OCI-LY7 (cell line): ENCODE data around the gene ODC1. TPM values are rescaled to one million over a fixed set of nuclear protein-coding genes. Genes with fewer than 3 reads are reported as not detected.

ENCODE experiments used
- BruUV-seq: library from RNA; stranded (reverse); fragments of 400-500 nt; replicated peaks from 2 replicates; lab custom pipeline; 2021; lab: Mats Ljungman, UMichigan
- CTCF ChIA-PET: fragments of 300-600 bp; sonication (Branson Sonifier 250); formaldehyde crosslinking; loops from one replicate; lab custom pipeline; 2022; ENCODE audit warnings: antibody characterized with exemption; ENCODE audit not compliant: unreplicated experiment; lab: Charles Lee
- POLR2A ChIA-PET: fragments of 300-600 bp; sonication (Branson Sonifier 250); formaldehyde crosslinking; loops from one replicate; lab custom pipeline; 2022; ENCODE audit warnings: antibody characterized with exemption; lab: Charles Lee
- DNase-seq: peaks from one replicate; pipeline ENCODE4 v3.0.0-alpha.2; 2015; ENCODE audit warnings: low spot score
- H2AFZ ChIP-seq: fragments of 200-600 bp; sonication (generic), shearing (Covaris generic); 2 replicates; pipeline ENCODE4 v1.6.1; 2014; ENCODE audit warnings: mild to moderate bottlenecking, antibody characterized with exemption, low read length, moderate library complexity
- H3K27ac ChIP-seq: fragments of 200-600 bp; sonication (generic); 2 replicates; pipeline ENCODE4 v1.5.1; 2014; ENCODE audit warnings: mixed run types, low read depth, mild to moderate bottlenecking, moderate library complexity, low read length, inconsistent platforms; ENCODE audit not compliant: poor library complexity, severe bottlenecking
- H3K36me3 ChIP-seq: fragments of 200-600 bp; sonication (generic); 2 replicates; pipeline ENCODE4 v1.6.1; 2014; ENCODE audit warnings: mild to moderate bottlenecking, antibody characterized with exemption, low read length, moderate library complexity, mixed read lengths; ENCODE audit not compliant: insufficient read depth
- H3K4me1 ChIP-seq: fragments of 200-600 bp; sonication (generic); 2 replicates; pipeline ENCODE4 v1.5.1; 2014; ENCODE audit warnings: mild to moderate bottlenecking, low read length; ENCODE audit not compliant: insufficient read depth, poor library complexity, severe bottlenecking
- H3K4me2 ChIP-seq: fragments of 200-600 bp; sonication (generic); 2 replicates; pipeline ENCODE4 v1.6.1; 2014; ENCODE audit warnings: mild to moderate bottlenecking, low read length
- H3K4me3 ChIP-seq: fragments of 200-600 bp; sonication (generic); 2 replicates; pipeline ENCODE4 v1.5.1; 2014; ENCODE audit warnings: mild to moderate bottlenecking, low read depth, low read length; ENCODE audit not compliant: poor library complexity, severe bottlenecking
- H3K79me2 ChIP-seq: fragments of 200-600 bp; sonication (generic); 2 replicates; pipeline ENCODE4 v1.6.1; 2016; ENCODE audit warnings: low read depth, mild to moderate bottlenecking, low read length, moderate library complexity, mixed read lengths; ENCODE audit not compliant: insufficient read depth
- H3K9me2 ChIP-seq: fragments of 200-600 bp; sonication (generic); 2 replicates; pipeline ENCODE4 v1.6.1; 2016; ENCODE audit warnings: mild to moderate bottlenecking, low read length, mixed read lengths; ENCODE audit not compliant: insufficient read depth
- H3K9me3 ChIP-seq: fragments of 200-600 bp; sonication (generic); 2 replicates; pipeline ENCODE4 v1.6.1; 2014; ENCODE audit warnings: mild to moderate bottlenecking, mixed run types, low read length, mixed read lengths
- H4K20me1 ChIP-seq: fragments of 200-600 bp; sonication (generic); 2 replicates; pipeline ENCODE4 v1.6.1; 2014; ENCODE audit warnings: mild to moderate bottlenecking, antibody characterized with exemption, low read length, moderate library complexity, mixed read lengths; ENCODE audit not compliant: insufficient read depth
- EZH2phosphoT487 ChIP-seq: fragments of 200-600 bp; sonication (generic); IDR thresholded peaks from 2 replicates; pipeline ENCODE4 v1.6.1; 2018; ENCODE audit warnings: low read depth, borderline replicate concordance, mild to moderate bottlenecking, mixed run types, antibody characterized with exemption, low read length, moderate library complexity, mixed read lengths
- intact Hi-C: fragments of 100-400 bp; cut with micrococcal nuclease; formaldehyde crosslinking; loops from one replicate; pipeline ENCODE4 v1.10.0; 2022; ENCODE audit not compliant: unreplicated experiment
- total RNA-seq, 2 experiments: library from RNA; depleted of rRNA in 1 of 2; stranded (reverse); fragments of >200 nt in 1 of 2; shearing (Covaris generic) in 1 of 2; gene quantifications; 2 replicates each; pipeline ENCODE4 v1.2.3, GENCODE V29; 2014 to 2022
- TF ChIP-seq, protein P1 (sequence below): fragments of 200-600 bp; sonication (generic); conservative IDR thresholded peaks from 2 replicates; pipeline ENCODE4 v1.5.1; 2014; ENCODE audit warnings: mild to moderate bottlenecking, antibody characterized with exemption, low read length, moderate library complexity, mixed read lengths

Gene ODC1
- total RNA-seq, 2 experiments from 2014 or later: 256 to 273 TPM

DNA sequence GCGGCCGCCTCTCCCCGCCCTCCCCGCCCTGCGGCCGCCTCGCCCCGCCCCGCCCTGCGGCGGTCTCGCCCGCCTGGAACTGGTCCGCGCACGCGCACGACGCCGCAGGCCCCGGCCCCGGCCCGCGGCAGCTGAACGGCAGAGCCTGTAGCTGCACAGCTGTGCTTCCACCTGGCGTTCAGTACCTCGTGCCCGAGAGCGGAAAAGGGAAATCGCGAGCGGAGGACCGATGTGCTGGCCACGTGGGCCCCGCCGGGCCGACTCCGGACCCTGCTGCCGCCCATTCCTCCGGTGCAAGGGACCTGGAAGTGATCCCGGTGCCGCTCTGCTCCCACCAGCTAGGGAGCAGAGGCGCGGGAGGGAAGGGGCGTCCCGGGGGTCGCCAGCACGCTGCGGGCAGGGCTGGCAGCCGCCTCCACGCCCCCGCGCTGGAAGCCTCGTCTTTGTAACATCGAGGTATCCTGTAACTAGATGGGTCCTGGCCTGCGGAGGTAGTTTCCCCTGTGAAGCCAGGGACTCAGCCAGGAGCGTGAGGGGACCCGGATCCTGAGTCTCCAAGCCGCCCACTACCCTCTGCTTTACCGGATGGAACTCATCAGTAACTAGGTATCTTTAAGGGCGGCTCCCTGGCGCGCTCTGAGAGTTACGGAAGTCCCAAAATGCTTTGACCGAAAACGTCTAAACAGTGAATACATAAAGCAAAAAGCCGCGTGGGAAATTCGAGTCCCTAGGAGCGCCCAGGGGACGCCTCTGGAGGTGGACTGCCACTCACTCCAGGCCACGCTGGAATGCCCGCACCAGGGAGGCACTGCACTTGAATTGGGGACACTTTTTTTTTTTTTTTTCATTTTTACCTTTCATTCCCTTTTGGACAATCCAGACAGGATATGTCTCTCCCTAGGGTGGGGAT, 704 bp upstream of the ODC1 start:
- Histone ChIP-seq H3K27ac (peak overlapping the region; percentile 85), H3K4me3 (peak overlapping the region; percentile 77), H2AFZ (peak overlapping the region; percentile 90; the same call in 1 of the 2 replicates), H3K36me3 (peaks cover 31% of the 10 kb centered on the region), H3K9me3 (no peaks in the 10 kb centered on the region), H3K4me2 (peak overlapping the region; percentile 98), H3K4me1 (peaks cover 26% of the 10 kb centered on the region), H3K79me2 (peaks cover 39% of the 10 kb centered on the region), H4K20me1 (peaks cover 32% of the 10 kb centered on the region), H3K9me2 (no peaks in the 10 kb centered on the region)
- intact Hi-C loops: loop anchor here (2.0 to 10.0 kb wide), 8 partner anchors 72 to 1303 kb away; partner anchors contain the start of genes GRHL1, KLF11, PDIA6 and TAF1B
- CTCF ChIA-PET: no interaction called here
- TF ChIP-seq, protein P1, sequence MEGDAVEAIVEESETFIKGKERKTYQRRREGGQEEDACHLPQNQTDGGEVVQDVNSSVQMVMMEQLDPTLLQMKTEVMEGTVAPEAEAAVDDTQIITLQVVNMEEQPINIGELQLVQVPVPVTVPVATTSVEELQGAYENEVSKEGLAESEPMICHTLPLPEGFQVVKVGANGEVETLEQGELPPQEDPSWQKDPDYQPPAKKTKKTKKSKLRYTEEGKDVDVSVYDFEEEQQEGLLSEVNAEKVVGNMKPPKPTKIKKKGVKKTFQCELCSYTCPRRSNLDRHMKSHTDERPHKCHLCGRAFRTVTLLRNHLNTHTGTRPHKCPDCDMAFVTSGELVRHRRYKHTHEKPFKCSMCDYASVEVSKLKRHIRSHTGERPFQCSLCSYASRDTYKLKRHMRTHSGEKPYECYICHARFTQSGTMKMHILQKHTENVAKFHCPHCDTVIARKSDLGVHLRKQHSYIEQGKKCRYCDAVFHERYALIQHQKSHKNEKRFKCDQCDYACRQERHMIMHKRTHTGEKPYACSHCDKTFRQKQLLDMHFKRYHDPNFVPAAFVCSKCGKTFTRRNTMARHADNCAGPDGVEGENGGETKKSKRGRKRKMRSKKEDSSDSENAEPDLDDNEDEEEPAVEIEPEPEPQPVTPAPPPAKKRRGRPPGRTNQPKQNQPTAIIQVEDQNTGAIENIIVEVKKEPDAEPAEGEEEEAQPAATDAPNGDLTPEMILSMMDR: no peak
- no peak for TF ChIP-seq EZH2phosphoT487
- BruUV-seq: TSS peak; percentile 91
- peak; percentile 97 for DNase-seq
- POLR2A ChIA-PET: interaction anchor here (0.5 to 1.0 kb wide), 5 partner anchors 9 to 906 kb away, joined by 3 to 6 read pairs (median 4); no protein-coding TSS in a partner anchor

DNA sequence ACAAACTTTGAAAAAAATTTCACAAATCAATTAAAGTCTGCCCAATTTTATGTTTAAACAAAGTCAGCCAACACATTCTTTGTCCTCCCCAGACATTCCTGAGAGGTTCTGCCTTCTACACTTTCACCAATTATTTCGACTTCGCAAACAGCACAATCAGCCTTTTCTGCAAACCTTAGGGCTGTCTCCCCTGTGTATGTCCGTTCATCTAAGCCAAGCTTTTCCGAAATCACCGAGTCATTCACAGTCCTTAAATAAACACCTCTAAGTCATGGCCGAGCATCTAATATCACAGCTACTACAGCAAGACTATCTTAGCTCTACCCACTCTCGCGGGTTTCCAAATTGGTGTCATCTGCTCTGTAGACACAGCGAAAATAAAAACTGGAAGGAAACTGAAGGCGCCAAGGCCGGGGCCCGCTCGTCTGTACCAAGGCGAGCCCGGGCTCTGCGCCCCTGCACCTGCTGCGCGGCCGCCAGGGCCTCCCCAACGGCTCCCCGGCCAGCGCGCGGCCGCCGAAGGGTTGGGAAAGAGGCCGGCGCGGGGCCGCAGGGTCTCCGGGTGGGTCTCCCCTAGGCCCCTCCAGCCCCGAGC, 730 bp downstream of the ODC1 start:
- H3K9me3 ChIP-seq: no peaks in the 10 kb centered on the region
- TF ChIP-seq, protein P1: no peak
- TF ChIP-seq EZH2phosphoT487: no peak
- peaks cover 50% of the 10 kb centered on the region for H3K79me2 ChIP-seq
- no peak overlapping the region for H2AFZ ChIP-seq
- CTCF ChIA-PET: interaction anchor here (0.8 kb wide), 1 partner anchor 39 kb away, joined by 3 read pairs; no protein-coding TSS in a partner anchor
- H3K4me3 ChIP-seq: peak overlapping the region; percentile 88
- peak overlapping the region; percentile 74 for H3K27ac ChIP-seq
- H3K4me2 ChIP-seq: peak overlapping the region; percentile 92
- no TSS peak for BruUV-seq
- POLR2A ChIA-PET: interaction anchor here (0.5 to 2.5 kb wide), 7 partner anchors 8 to 296 kb away, joined by 3 to 11 read pairs (median 3); no protein-coding TSS in a partner anchor
- DNase-seq: peak; percentile 81
- no peaks in the 10 kb centered on the region for H3K9me2 ChIP-seq
- peaks cover 26% of the 10 kb centered on the region for H3K4me1 ChIP-seq
- peaks cover 46% of the 10 kb centered on the region for H3K36me3 ChIP-seq
- intact Hi-C loops: loop anchor here (5.0 to 10.0 kb wide), 7 partner anchors 70 to 1305 kb away; partner anchors contain the start of genes GRHL1, KLF11, PDIA6 and TAF1B
- H4K20me1 ChIP-seq: peaks cover 41% of the 10 kb centered on the region
